ENCODE results near the gene FLOT1. TPM values are rescaled to one million over a fixed set of nuclear protein-coding genes. Genes with fewer than 3 reads are reported as not detected.

Gene FLOT1
- total and polyA plus RNA-seq, 9 of the 15 experiments (the other 6 are each of a cell fraction or from before 2014, with no cell fraction given): 11.7 to 149 (median 118) TPM

- TF ChIP-seq ETS2 (tag; IDR thresholded peaks at IDR 0.05; ENCODE audit: borderline replicate concordance, poor library complexity, severe bottlenecking) (no peak), NCOA2 (IDR thresholded peaks at IDR 0.05; ENCODE audit: partially characterized antibody in 2 of 2) (no peak), ZFP91 (CRISPR knock-in tag; IDR thresholded peaks at IDR 0.05) (no peak), CTBP1 (IDR thresholded peaks at IDR 0.05; ENCODE audit: borderline replicate concordance) (peak; percentile 77), ARID4B (CRISPR knock-in tag; IDR thresholded peaks at IDR 0.05) (peak; percentile 94), HLTF (IDR thresholded peaks at IDR 0.05) (peak; percentile 6; the same call in 1 of the 2 replicates), ZNF324 (CRISPR knock-in tag; IDR thresholded peaks at IDR 0.05) (peak; percentile 72), ZNF436 (CRISPR knock-in tag; IDR thresholded peaks at IDR 0.05) (no peak), ILF3 (IDR thresholded peaks at IDR 0.05; ENCODE audit: borderline replicate concordance) (peak; percentile 98), THRAP3 (IDR thresholded peaks at IDR 0.05; ENCODE audit: borderline replicate concordance) (no peak), SMAD3 (CRISPR knock-in tag; conservative IDR thresholded peaks at IDR 0.05) (peak; percentile 86), VEZF1 (CRISPR knock-in tag; IDR thresholded peaks at IDR 0.05) (peak; percentile 97), RB1 (IDR thresholded peaks at IDR 0.05; ENCODE audit: low read depth) (peak; percentile 98), HCFC1 (IDR thresholded peaks at IDR 0.05; ENCODE audit: low read depth, low read length) (peak; percentile 53), TEAD1 (CRISPR knock-in tag; IDR thresholded peaks at IDR 0.05) (peak; percentile 31 to 97; a peak in 2 of 4 replicates)
Measured at GRCh38 chr6:30721198-30722024, 21.1 kb downstream of the FLOT1 start (continued).
